HepG2 (cell line): ENCODE data around the gene GUCY2D. TPM values are rescaled to one million over a fixed set of nuclear protein-coding genes. Genes with fewer than 3 reads are reported as not detected.
A peak's percentile ranks its signal among the peaks of the same experiment; 100 is the strongest.

Source experiments
- ATAC-seq: fragments of 200-7000 bp; cut with Tn5 transposase; 3 replicates; pipeline ENCODE4 v1.9.1; 2020; ENCODE audit warnings: mild to moderate bottlenecking, moderate library complexity
- BruUV-seq: library from RNA; stranded (reverse); fragments of 400-500 nt; replicated peaks from 2 replicates; lab custom pipeline; 2021; lab: Mats Ljungman, UMichigan
- CTCF ChIA-PET: fragments of 300-600 bp; formaldehyde crosslinking; extraction: SDS; loops from one replicate; lab custom pipeline; 2021; ENCODE audit warnings: low total read pairs, inconsistent platforms, low intra/inter-chr PET ratio; lab: Yijun Ruan, JAX
- POLR2A ChIA-PET: fragments of 350-600 bp; sonication (Branson Sonifier 250); formaldehyde crosslinking; loops from one replicate; lab custom pipeline; 2020; ENCODE audit warnings: antibody characterized with exemption, inconsistent platforms; lab: Yijun Ruan, JAX
- DNase-seq: peaks from one replicate; pipeline ENCODE4 v3.0.0-alpha.2; 2015; ENCODE audit warnings: low spot score
- FAIRE-seq: peaks from 3 replicates; lab custom pipeline; 2011; peaks lifted over from hg19 to GRCh38; lab: Jason Lieb, UNC
- H2AFZ ChIP-seq: one replicate; pipeline ENCODE4 v1.6.1; 2011; ENCODE audit warnings: low read length, inconsistent platforms
- H3K27ac ChIP-seq: fragments of 300-600 bp; 3 replicates; pipeline ENCODE4 v1.8.0; 2011; ENCODE audit warnings: mixed run types, mild to moderate bottlenecking, mixed read lengths, low read length, inconsistent platforms; ENCODE audit not compliant: insufficient read depth; ENCODE audit errors: extremely low read length
- H3K27me3 ChIP-seq, 2 experiments: fragments of 200-600 bp in 1 of 2; 2 replicates in 1 of 2; 3 replicates in 1 of 2; pipeline versions ENCODE4 v1.6.0 to v1.8.0; 2011; ENCODE audit warnings: low read length in 2 of 2, mild to moderate bottlenecking in 2 of 2, moderate library complexity in 2 of 2, inconsistent platforms in 1 of 2; ENCODE audit not compliant: insufficient read depth in 2 of 2, control insufficient read depth in 1 of 2
- H3K36me3 ChIP-seq, 2 experiments: fragments of 200-600 bp in 1 of 2; replicated peaks in 1 of 2; 2 replicates in 1 of 2; 3 replicates in 1 of 2; pipeline versions ENCODE4 v1.5.1 to v1.8.0; 2011; ENCODE audit warnings: low read length in 2 of 2, inconsistent platforms in 1 of 2; ENCODE audit not compliant: insufficient read depth in 2 of 2, control insufficient read depth in 1 of 2
- H3K4me1 ChIP-seq: 2 replicates; pipeline ENCODE4 v1.5.1; 2012; ENCODE audit warnings: low read length, inconsistent platforms; ENCODE audit not compliant: insufficient read depth
- H3K4me2 ChIP-seq: 2 replicates; pipeline ENCODE4 v1.6.0; 2011; ENCODE audit warnings: low read depth, low read length, inconsistent platforms
- H3K4me3 ChIP-seq, 3 experiments: fragments of 200-600 bp in 1 of 3; sonication (generic), shearing (Covaris generic) in 1 of 3; replicated peaks in 1 of 3; 2 replicates each; pipeline ENCODE4 v1.5.1; 2011 to 2016; ENCODE audit warnings: low read length in 3 of 3, inconsistent platforms in 2 of 3, low read depth in 2 of 3, mild to moderate bottlenecking in 2 of 3, control low read depth in 1 of 3, mixed read lengths in 1 of 3; ENCODE audit not compliant: insufficient read depth in 1 of 3
- H3K79me2 ChIP-seq: one replicate; pipeline ENCODE4 v1.6.1; 2011; ENCODE audit warnings: low read length, inconsistent platforms; ENCODE audit not compliant: insufficient read depth
- H3K9ac ChIP-seq: 2 replicates; pipeline ENCODE4 v1.6.0; 2011; ENCODE audit warnings: mild to moderate bottlenecking, low read depth, low read length, inconsistent platforms; ENCODE audit not compliant: insufficient read depth
- H3K9me3 ChIP-seq: 2 replicates; pipeline ENCODE4 v1.5.1; 2012; ENCODE audit warnings: mild to moderate bottlenecking, low read length
- H4K20me1 ChIP-seq: 2 replicates; pipeline ENCODE4 v1.6.0; 2011; ENCODE audit warnings: inconsistent platforms, mild to moderate bottlenecking, low read length, moderate library complexity; ENCODE audit not compliant: insufficient read depth
- ATF7 ChIP-seq, 2 experiments: fragments of 450-650 bp in 1 of 2; sonication (generic) in 1 of 2; formaldehyde crosslinking in 1 of 2; IDR thresholded peaks; 2 replicates each; pipeline versions ENCODE4 v1.4.0 to v1.6.1; 2016 to 2020; ENCODE audit warnings: antibody characterized with exemption in 1 of 2, mild to moderate bottlenecking in 1 of 2, missing genetic modification reagents in 1 of 2
- CREB1 ChIP-seq, 2 experiments: fragments of 450-650 bp in 1 of 2; IDR thresholded peaks; 2 replicates each; pipeline ENCODE4 v1.6.1; 2016 to 2017; ENCODE audit warnings: control low read depth in 1 of 2, mild to moderate bottlenecking in 1 of 2, missing compliant biosample characterization in 1 of 2, missing genetic modification characterization in 1 of 2
- KAT2B ChIP-seq: fragments of 150-350 bp; IDR thresholded peaks from 2 replicates; pipeline ENCODE4 v1.6.1; 2014; ENCODE audit warnings: low read depth, low read length, borderline replicate concordance
- PAF1 ChIP-seq: IDR thresholded peaks from 2 replicates; pipeline ENCODE4 v1.6.1; 2016; ENCODE audit warnings: missing genetic modification reagents, missing compliant biosample characterization
- SALL2 ChIP-seq: sonication (generic); formaldehyde crosslinking; IDR thresholded peaks from 2 replicates; pipeline ENCODE4 v1.8.1; 2023; ENCODE audit warnings: mild to moderate bottlenecking, missing genetic modification reagents, inconsistent platforms
- ZBTB21 ChIP-seq: sonication (generic); formaldehyde crosslinking; IDR thresholded peaks from 2 replicates; pipeline ENCODE4 v1.4.0; 2020; ENCODE audit warnings: missing genetic modification reagents
- WGBS: methylation state at CpG from one replicate; pipeline ENCODE4 v1.1.6; 2017; ENCODE audit warnings: low lambda C conversion rate; 5-methylcytosine and 5-hydroxymethylcytosine counted together
- in situ Hi-C: cut with HindIII; loops from 2 replicates; pipeline ENCODE4 v1.10.0; 2017; ENCODE audit warnings: low pct_unique_long_range_greater_than_20kb; ENCODE audit not compliant: extremely low pct_ligation_motif_present
- intact Hi-C: fragments of 100-400 bp; cut with micrococcal nuclease; formaldehyde crosslinking; loops from one replicate; pipeline ENCODE4 v1.10.0; 2022; ENCODE audit not compliant: unreplicated experiment
- polyA plus RNA-seq, 8 experiments: library from polyadenylated mRNA; depleted of rRNA in 3 of 8; stranded (reverse) in 7 of 8; unstranded in 1 of 8; fragments of >200 nt; fragmentation: Illumina TruSeq in 4 of 8; extraction: Trizol in 4 of 8; gene quantifications; 2 replicates each; pipeline versions ENCODE4 v1.2.1 to v1.2.3, GENCODE V29; 2011 to 2016; ENCODE audit warnings: low read depth in 4 of 8, missing spikeins in 1 of 8, mixed read lengths in 1 of 8; ENCODE audit not compliant: insufficient read depth in 1 of 8
- total RNA-seq, 5 experiments: library from RNA; depleted of rRNA; stranded (reverse); fragments of >200 nt; fragmentation: Illumina TruSeq; extraction: Trizol; gene quantifications; 2 replicates each; pipeline ENCODE4 v1.2.3, GENCODE V29; 2016; ENCODE audit warnings: low read depth in 1 of 5
- TF ChIP-seq, protein P1 (sequence below): sonication (generic); formaldehyde crosslinking; IDR thresholded peaks from 2 replicates; pipeline ENCODE4 v1.4.0; 2020; ENCODE audit warnings: low read depth, missing genetic modification reagents

GUCY2D gene
- total and polyA plus RNA-seq, 2 of the 13 experiments (the other 11 are each of a cell fraction or from before 2014, with no cell fraction given): not detected

DNA sequence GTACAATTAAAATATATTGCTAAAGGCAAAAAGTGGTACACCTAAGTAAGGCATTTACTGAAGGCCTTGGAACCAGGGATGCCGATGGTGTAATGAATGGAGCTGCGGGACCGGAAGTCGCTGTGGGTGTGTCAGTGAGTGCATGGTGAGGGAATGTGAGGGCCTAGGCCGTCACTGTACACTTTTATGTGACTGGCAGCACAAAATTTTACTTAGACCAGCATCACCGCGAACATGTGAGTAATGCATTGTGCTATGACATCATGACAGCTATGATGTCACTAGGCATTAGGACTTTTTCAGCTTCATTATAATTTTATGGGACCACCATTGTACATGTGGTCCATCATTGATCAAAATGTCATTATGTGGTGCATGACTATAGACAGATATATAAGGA lies 51.2 kb downstream of the GUCY2D start:
- no peak for FAIRE-seq
- H3K4me3 ChIP-seq: no peak overlapping the region
- H3K4me1 ChIP-seq: peaks cover 41% of the 10 kb centered on the region
- no peak overlapping the region for H3K4me2 ChIP-seq
- WGBS: 88% methylated on average over 7 of the region's 7 CpGs
- no peaks in the 10 kb centered on the region for H3K79me2 ChIP-seq
- ChIA-PET CTCF (no interaction called here), POLR2A (no interaction called here)
- no peak overlapping the region for H3K9ac ChIP-seq
- in situ Hi-C loops: no loop called here
- H3K9me3 ChIP-seq: no peaks in the 10 kb centered on the region
- peaks cover 5 to 56% of the 10 kb centered on the region in 2 experiments; a peak in 4 of 5 replicates for H3K27me3 ChIP-seq
- H3K36me3 ChIP-seq: no peaks in the 10 kb centered on the region
- no peak for ATAC-seq
- no TSS peak for BruUV-seq
- no peak overlapping the region for H2AFZ ChIP-seq
- H3K27ac ChIP-seq: no peak overlapping the region
- TF ChIP-seq SALL2 (CRISPR knock-in tag): no peak
- TF ChIP-seq KAT2B: no peak
- TF ChIP-seq CREB1 (IDR thresholded peaks at IDR 0.05): peak; percentile 89
- TF ChIP-seq CREB1 (CRISPR knock-in tag; IDR thresholded peaks at IDR 0.05): no peak
- TF ChIP-seq ZBTB21 (CRISPR knock-in tag): peak; percentile 50; the same call in 1 of the 2 replicates
- no peak for TF ChIP-seq PAF1 (CRISPR knock-in tag)
- TF ChIP-seq, protein P1, sequence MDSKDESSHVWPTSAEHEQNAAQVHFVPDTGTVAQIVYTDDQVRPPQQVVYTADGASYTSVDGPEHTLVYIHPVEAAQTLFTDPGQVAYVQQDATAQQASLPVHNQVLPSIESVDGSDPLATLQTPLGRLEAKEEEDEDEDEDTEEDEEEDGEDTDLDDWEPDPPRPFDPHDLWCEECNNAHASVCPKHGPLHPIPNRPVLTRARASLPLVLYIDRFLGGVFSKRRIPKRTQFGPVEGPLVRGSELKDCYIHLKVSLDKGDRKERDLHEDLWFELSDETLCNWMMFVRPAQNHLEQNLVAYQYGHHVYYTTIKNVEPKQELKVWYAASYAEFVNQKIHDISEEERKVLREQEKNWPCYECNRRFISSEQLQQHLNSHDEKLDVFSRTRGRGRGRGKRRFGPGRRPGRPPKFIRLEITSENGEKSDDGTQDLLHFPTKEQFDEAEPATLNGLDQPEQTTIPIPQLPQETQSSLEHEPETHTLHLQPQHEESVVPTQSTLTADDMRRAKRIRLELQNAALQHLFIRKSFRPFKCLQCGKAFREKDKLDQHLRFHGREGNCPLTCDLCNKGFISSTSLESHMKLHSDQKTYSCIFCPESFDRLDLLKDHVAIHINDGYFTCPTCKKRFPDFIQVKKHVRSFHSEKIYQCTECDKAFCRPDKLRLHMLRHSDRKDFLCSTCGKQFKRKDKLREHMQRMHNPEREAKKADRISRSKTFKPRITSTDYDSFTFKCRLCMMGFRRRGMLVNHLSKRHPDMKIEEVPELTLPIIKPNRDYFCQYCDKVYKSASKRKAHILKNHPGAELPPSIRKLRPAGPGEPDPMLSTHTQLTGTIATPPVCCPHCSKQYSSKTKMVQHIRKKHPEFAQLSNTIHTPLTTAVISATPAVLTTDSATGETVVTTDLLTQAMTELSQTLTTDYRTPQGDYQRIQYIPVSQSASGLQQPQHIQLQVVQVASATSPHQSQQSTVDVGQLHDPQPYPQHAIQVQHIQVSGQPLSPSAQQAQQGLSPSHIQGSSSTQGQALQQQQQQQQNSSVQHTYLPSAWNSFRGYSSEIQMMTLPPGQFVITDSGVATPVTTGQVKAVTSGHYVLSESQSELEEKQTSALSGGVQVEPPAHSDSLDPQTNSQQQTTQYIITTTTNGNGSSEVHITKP (CRISPR knock-in tag): no peak
- TF ChIP-seq ATF7 (IDR thresholded peaks at IDR 0.05): peak; percentile 58
- TF ChIP-seq ATF7 (CRISPR knock-in tag; IDR thresholded peaks at IDR 0.05): no peak
- peaks cover 6% of the 10 kb centered on the region for H4K20me1 ChIP-seq
- intact Hi-C loops: no loop called here
- no peak for DNase-seq
